Fibroblast of skin of right quadriceps (primary cell): Measurements from ENCODE around the gene KATNIP.

Experiments
- DNase-seq: peaks from one replicate; pipeline ENCODE4 v3.0.0-alpha.2; 2013

Gene KATNIP

GRCh38 chr16:27549746-27550581 lies at the start of gene KATNIP, which contains the start of gene GTF3C1:
TSS of gene KATNIP (plus strand) at chr16:27550144. CDS start at chr16:27550171, 27 bp downstream.
TSS of gene GTF3C1 (minus strand) at chr16:27549913. CDS start at chr16:27549890, 23 bp downstream.
- DNase-seq, result peak; percentile 98

- no peak for DNase-seq
Observed at GRCh38 chr16:27500801-27501200, 49.1 kb upstream of the KATNIP start.

GRCh38 chr16:27503662-27504061 lies 46.3 kb upstream of the KATNIP start:
- no peak for DNase-seq

GRCh38 chr16:27505297-27506236 lies 44.4 kb upstream of the KATNIP start:
- DNase-seq, result no peak

GRCh38 chr16:27506771-27507170 lies 43.2 kb upstream of the KATNIP start:
- DNase-seq, result no peak

- no peak for DNase-seq
Observed at GRCh38 chr16:27508476-27508875, 41.5 kb upstream of the KATNIP start.

GRCh38 chr16:27511657-27512448 lies 38.1 kb upstream of the KATNIP start:
- DNase-seq, result no peak

GRCh38 chr16:27514806-27515205 lies 35.1 kb upstream of the KATNIP start:
- DNase-seq, result no peak

- peak; percentile 9 for DNase-seq
Observed at GRCh38 chr16:27515874-27516353, 34.0 kb upstream of the KATNIP start.

- no peak for DNase-seq
Observed at GRCh38 chr16:27516365-27516764, 33.6 kb upstream of the KATNIP start.

GRCh38 chr16:27517664-27518063 lies 32.3 kb upstream of the KATNIP start:
- no peak for DNase-seq

- DNase-seq, result no peak
Observed at GRCh38 chr16:27518226-27518625, 31.7 kb upstream of the KATNIP start.

- peak; percentile 28 for DNase-seq
Observed at GRCh38 chr16:27520982-27521673, 28.8 kb upstream of the KATNIP start.

- DNase-seq, result no peak
Observed at GRCh38 chr16:27522173-27522707, 27.7 kb upstream of the KATNIP start.

GRCh38 chr16:27526180-27526579 lies 23.8 kb upstream of the KATNIP start:
- DNase-seq, result no peak

- no peak for DNase-seq
Observed at GRCh38 chr16:27528294-27528693, 21.6 kb upstream of the KATNIP start.

GRCh38 chr16:27529962-27530361 lies 20.0 kb upstream of the KATNIP start:
- peak; percentile 85 for DNase-seq

GRCh38 chr16:27531186-27531585 lies 18.8 kb upstream of the KATNIP start:
- no peak for DNase-seq

GRCh38 chr16:27531826-27532800 lies 17.8 kb upstream of the KATNIP start:
- DNase-seq, result no peak

- DNase-seq, result no peak
Observed at GRCh38 chr16:27534256-27534655, 15.7 kb upstream of the KATNIP start.
